Measurements from ENCODE around the gene EMP3.
"Not testable (repeated sequence)": the region's sequence is repeated elsewhere in the genome, so short reads cannot be mapped to it uniquely, and the experiment has no call there.

EMP3 gene

GRCh38 chr19:48301886-48302599 lies 23.3 kb upstream of the EMP3 start:
- H3K4me3 Mint-ChIP-seq = no peak overlapping the region
- ATAC-seq (replicated peaks; ENCODE audit: extremely low read depth, poor library complexity, severe bottlenecking) (no peak), DNase-seq (ENCODE audit: low spot score in 2 of 2) (no peak)
- H3K27ac Mint-ChIP-seq (ENCODE audit: low read depth) = no peak overlapping the region
- H3K9me3 Mint-ChIP-seq = no peaks in the 10 kb centered on the region
- H3K36me3 Mint-ChIP-seq (ENCODE audit: insufficient read depth) = no peaks in the 10 kb centered on the region
- H3K27me3 Mint-ChIP-seq = no peaks in the 10 kb centered on the region
- H3K4me1 Mint-ChIP-seq = no peaks in the 10 kb centered on the region

DNA sequence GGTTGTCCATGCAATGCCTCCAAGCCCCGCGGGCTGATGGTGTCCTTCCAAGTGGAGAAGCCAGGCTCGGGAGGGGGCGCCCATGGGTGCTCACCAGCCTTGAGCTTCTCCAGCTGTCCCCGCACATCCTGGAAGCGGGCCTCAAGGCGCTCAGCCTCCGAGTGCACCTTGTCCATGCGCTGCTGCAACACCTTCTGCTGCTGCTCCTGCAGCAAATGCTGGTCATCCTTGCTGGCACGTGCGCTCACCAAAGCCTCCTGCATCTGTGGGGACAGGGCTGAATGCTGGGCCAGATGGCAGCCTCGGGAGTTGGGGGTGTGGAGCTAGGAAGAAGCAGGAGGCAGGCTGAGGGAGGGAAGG lies 22.8 kb upstream of the EMP3 start:
- no peak for DNase-seq (ENCODE audit: low spot score in 2 of 2)
- Mint-ChIP-seq H3K9me3 (no peaks in the 10 kb centered on the region), H3K4me3 (no peak overlapping the region), H3K27me3 (no peaks in the 10 kb centered on the region), H3K27ac (ENCODE audit: low read depth) (no peak overlapping the region), H3K36me3 (ENCODE audit: insufficient read depth) (no peaks in the 10 kb centered on the region), H3K4me1 (no peaks in the 10 kb centered on the region)
- ATAC-seq (replicated peaks; ENCODE audit: extremely low read depth, poor library complexity, severe bottlenecking) = no peak

DNA sequence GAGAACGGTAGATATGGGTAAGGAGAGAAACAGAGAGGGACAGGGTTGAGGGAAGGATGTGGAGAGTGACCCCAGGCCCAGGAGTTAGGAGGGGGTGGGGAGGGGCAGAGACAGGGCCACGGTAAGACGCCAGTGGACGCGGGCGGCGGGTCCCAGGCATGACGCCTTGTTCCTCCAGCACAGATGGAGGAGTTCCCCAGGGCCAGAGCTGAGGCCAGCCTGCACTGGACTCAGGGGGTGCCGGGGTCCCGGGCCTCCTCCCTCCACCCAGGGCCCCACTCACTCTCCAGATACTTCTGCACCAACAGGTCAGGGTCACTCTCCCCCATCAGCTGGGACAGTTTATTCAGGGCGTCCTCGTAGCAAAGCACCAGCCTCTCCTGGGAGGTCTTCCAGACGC lies 22.0 kb upstream of the EMP3 start:
- no peaks in the 10 kb centered on the region for H3K4me1 Mint-ChIP-seq
- no peaks in the 10 kb centered on the region for H3K36me3 Mint-ChIP-seq (ENCODE audit: insufficient read depth)
- no peak for ATAC-seq (replicated peaks; ENCODE audit: extremely low read depth, poor library complexity, severe bottlenecking)
- DNase-seq (ENCODE audit: low spot score in 2 of 2) = no peak
- H3K27ac Mint-ChIP-seq (ENCODE audit: low read depth) = no peak overlapping the region
- no peaks in the 10 kb centered on the region for H3K9me3 Mint-ChIP-seq
- H3K4me3 Mint-ChIP-seq = no peak overlapping the region
- no peaks in the 10 kb centered on the region for H3K27me3 Mint-ChIP-seq

GRCh38 chr19:48303866-48304265 lies 21.5 kb upstream of the EMP3 start:
- no peaks in the 10 kb centered on the region for H3K9me3 Mint-ChIP-seq
- no peaks in the 10 kb centered on the region for H3K36me3 Mint-ChIP-seq (ENCODE audit: insufficient read depth)
- no peak overlapping the region for H3K4me3 Mint-ChIP-seq
- no peak overlapping the region for H3K27ac Mint-ChIP-seq (ENCODE audit: low read depth)
- no peaks in the 10 kb centered on the region for H3K27me3 Mint-ChIP-seq
- no peaks in the 10 kb centered on the region for H3K4me1 Mint-ChIP-seq
- no peak for ATAC-seq (replicated peaks; ENCODE audit: extremely low read depth, poor library complexity, severe bottlenecking)
- DNase-seq (ENCODE audit: low spot score in 2 of 2) = no peak

- ATAC-seq (replicated peaks; ENCODE audit: extremely low read depth, poor library complexity, severe bottlenecking) (no peak), DNase-seq (ENCODE audit: low spot score in 2 of 2) (no peak)
- no peaks in the 10 kb centered on the region for H3K27me3 Mint-ChIP-seq
- no peaks in the 10 kb centered on the region for H3K9me3 Mint-ChIP-seq
- no peak overlapping the region for H3K4me3 Mint-ChIP-seq
- peaks cover 2% of the 10 kb centered on the region for H3K36me3 Mint-ChIP-seq (ENCODE audit: insufficient read depth)
- no peaks in the 10 kb centered on the region for H3K4me1 Mint-ChIP-seq
- no peak overlapping the region for H3K27ac Mint-ChIP-seq (ENCODE audit: low read depth)
Observed at GRCh38 chr19:48308631-48309586, 16.4 kb upstream of the EMP3 start.

DNA sequence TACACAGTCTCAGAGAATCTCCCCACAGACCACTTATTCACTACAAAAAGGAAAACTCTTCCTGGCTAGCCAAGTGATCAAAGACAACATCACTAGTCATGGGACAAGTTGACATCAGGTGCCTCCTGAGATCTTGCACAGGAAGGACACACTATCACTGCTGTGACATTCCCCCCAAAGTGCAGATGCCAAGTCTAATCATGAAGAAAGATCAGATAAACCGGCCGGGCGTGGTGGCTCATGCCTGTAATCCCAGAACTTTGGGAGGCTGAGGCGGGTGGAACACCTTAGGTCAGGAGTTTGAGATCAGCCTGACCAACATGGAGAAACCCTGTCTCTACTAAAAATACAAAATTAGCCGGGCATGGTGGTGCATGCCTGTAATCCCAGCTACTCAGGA lies 15.6 kb upstream of the EMP3 start:
- H3K4me3 Mint-ChIP-seq; H3K9me3 Mint-ChIP-seq; ATAC-seq (replicated peaks; ENCODE audit: extremely low read depth, poor library complexity, severe bottlenecking); H3K4me1 Mint-ChIP-seq; DNase-seq (ENCODE audit: low spot score in 2 of 2); H3K36me3 Mint-ChIP-seq (ENCODE audit: insufficient read depth); H3K27ac Mint-ChIP-seq (ENCODE audit: low read depth); H3K27me3 Mint-ChIP-seq: not testable (repeated sequence)

- Mint-ChIP-seq H3K27ac (ENCODE audit: low read depth) (no peak overlapping the region), H3K4me3 (no peak overlapping the region), H3K4me1 (no peaks in the 10 kb centered on the region), H3K36me3 (ENCODE audit: insufficient read depth) (peaks cover 2% of the 10 kb centered on the region), H3K27me3 (no peaks in the 10 kb centered on the region), H3K9me3 (no peaks in the 10 kb centered on the region)
- ATAC-seq (replicated peaks; ENCODE audit: extremely low read depth, poor library complexity, severe bottlenecking) (no peak), DNase-seq (ENCODE audit: low spot score in 2 of 2) (no peak)
Observed at GRCh38 chr19:48310227-48310626, 15.1 kb upstream of the EMP3 start.

DNA sequence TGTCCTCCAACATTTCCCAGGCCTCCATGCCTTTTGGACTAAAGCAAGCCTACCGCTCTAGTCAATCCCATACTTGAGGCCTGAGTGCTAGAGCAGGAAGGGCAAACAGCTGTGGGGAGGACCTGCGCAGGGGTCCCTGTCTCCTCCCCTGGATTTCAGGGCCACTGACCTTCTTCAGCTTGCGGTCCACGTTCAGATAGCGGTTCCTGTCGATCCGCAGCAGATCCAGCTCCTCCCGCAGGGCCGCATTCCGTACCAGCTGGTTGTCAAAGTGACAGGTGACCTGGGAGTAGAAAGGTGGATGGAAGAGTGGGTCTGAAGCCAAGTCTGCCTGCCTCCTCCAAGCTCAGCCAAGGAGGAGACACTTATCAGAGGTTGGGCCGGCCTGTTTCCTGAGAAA lies 14.0 kb upstream of the EMP3 start:
- H3K27ac Mint-ChIP-seq (ENCODE audit: low read depth) = no peak overlapping the region
- no peak for DNase-seq (ENCODE audit: low spot score in 2 of 2)
- H3K4me3 Mint-ChIP-seq = no peak overlapping the region
- H3K9me3 Mint-ChIP-seq = no peaks in the 10 kb centered on the region
- no peaks in the 10 kb centered on the region for H3K27me3 Mint-ChIP-seq
- H3K36me3 Mint-ChIP-seq (ENCODE audit: insufficient read depth) = peaks cover 2% of the 10 kb centered on the region
- H3K4me1 Mint-ChIP-seq = no peaks in the 10 kb centered on the region
- no peak for ATAC-seq (replicated peaks; ENCODE audit: extremely low read depth, poor library complexity, severe bottlenecking)

GRCh38 chr19:48315712-48316111 lies 9.6 kb upstream of the EMP3 start:
- DNase-seq (ENCODE audit: low spot score in 2 of 2) = no peak

GRCh38 chr19:48317708-48317960 lies 7.7 kb upstream of the EMP3 start:
- peaks cover 18% of the 10 kb centered on the region for H3K36me3 Mint-ChIP-seq (ENCODE audit: insufficient read depth)
- H3K9me3 Mint-ChIP-seq; H3K27me3 Mint-ChIP-seq; H3K27ac Mint-ChIP-seq (ENCODE audit: low read depth); ATAC-seq (replicated peaks; ENCODE audit: extremely low read depth, poor library complexity, severe bottlenecking); DNase-seq (ENCODE audit: low spot score in 2 of 2); H3K4me3 Mint-ChIP-seq: not testable (repeated sequence)
- peaks cover 26% of the 10 kb centered on the region for H3K4me1 Mint-ChIP-seq

More at GRCh38 chr19:48315712-48316111, 9.6 kb upstream of the EMP3 start:
- Mint-ChIP-seq H3K27ac (ENCODE audit: low read depth) (no peak overlapping the region), H3K36me3 (ENCODE audit: insufficient read depth) (peaks cover 4% of the 10 kb centered on the region), H3K27me3 (no peaks in the 10 kb centered on the region), H3K4me1 (peaks cover 11% of the 10 kb centered on the region), H3K4me3 (no peak overlapping the region), H3K9me3 (no peaks in the 10 kb centered on the region)
- no peak for ATAC-seq (replicated peaks; ENCODE audit: extremely low read depth, poor library complexity, severe bottlenecking)

DNA sequence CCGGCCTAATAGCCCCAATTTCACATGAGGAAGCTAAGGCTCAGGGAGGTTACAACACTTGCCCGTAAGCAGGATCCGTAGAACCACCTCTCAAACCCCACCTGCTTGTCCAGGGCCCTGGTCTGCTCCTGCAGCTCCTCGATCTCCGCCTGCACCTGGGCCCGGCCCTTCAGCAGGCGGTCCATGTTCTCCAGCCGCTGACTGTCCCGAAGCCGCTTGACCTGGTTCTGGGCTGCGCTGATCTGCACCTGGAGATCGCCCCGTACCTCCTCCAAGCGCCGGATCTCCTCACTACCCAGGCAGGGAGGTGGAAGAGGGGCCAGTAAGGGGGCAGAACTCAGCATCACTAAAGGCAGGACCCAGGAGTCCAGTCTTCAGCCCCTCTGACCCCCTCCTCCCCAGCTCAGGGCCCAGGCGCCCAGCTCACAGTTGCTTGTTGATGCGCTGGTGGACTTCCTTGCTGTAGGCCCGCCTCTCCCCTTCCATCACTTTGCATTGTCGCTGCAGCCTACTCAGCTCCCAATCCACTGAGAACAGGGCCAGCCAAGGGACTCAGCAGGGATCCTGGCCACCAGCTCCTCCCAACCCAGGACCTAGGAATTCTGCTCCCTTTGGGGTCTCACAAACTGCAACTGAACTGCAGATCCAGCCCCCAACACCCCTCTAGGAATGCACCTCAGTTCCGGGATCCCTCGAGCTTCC lies 6.9 kb upstream of the EMP3 start:
- peaks cover 34% of the 10 kb centered on the region for H3K4me1 Mint-ChIP-seq
- no peaks in the 10 kb centered on the region for H3K9me3 Mint-ChIP-seq
- DNase-seq (ENCODE audit: low spot score in 2 of 2) (no peak), ATAC-seq (replicated peaks; ENCODE audit: extremely low read depth, poor library complexity, severe bottlenecking) (no peak)
- no peak overlapping the region for H3K4me3 Mint-ChIP-seq
- H3K36me3 Mint-ChIP-seq (ENCODE audit: insufficient read depth) = peaks cover 21% of the 10 kb centered on the region
- H3K27me3 Mint-ChIP-seq = no peaks in the 10 kb centered on the region
- no peak overlapping the region for H3K27ac Mint-ChIP-seq (ENCODE audit: low read depth)

DNA sequence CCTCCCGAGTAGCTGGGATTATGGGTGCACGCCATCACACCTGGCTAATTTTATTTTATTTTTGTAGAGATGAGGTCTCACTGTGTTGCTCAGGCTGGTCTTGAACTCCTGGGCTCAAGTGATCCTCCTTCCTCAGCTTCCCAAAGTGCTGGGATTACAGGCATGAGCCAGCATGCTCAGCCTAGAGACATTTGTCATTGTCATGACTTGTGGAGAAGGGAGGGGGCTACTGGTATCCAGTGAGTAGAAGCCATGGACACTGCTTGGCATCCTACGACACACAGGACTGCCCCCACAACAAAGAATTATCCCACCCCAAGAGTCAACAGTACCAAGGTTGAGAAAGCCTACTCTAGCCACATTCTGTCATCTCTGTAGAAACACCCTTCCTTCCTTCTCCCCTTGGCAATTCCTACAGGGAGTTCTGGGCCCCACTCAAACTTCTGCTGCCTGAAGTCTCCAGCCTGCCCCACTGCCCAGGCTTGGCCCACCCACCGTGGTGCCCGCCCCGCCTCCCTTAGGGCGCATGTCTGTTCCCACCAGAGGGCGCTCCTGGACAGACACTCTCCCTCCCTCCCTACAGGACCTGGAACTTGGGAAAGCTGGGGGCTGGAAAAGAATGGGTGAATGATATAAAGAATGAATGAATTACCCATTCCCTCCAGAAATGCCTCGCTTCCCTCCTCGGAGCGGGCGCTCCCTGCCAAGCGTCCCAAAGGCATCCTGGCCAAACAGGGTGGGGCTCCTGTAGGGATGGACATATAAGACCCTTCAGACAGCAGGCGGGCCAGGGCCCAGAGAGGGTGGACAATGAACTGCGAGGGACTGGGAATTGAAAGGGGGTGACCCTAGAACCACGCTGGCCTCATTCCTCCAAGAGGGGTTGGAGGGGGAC lies 5.5 kb upstream of the EMP3 start:
- H3K27me3 Mint-ChIP-seq = no peaks in the 10 kb centered on the region
- ATAC-seq (replicated peaks; ENCODE audit: extremely low read depth, poor library complexity, severe bottlenecking) = no peak
- peak; percentile 65 to 78 for DNase-seq (ENCODE audit: low spot score in 2 of 2)
- no peaks in the 10 kb centered on the region for H3K9me3 Mint-ChIP-seq
- peak overlapping the region; percentile 99 for H3K27ac Mint-ChIP-seq (ENCODE audit: low read depth)
- peaks cover 21% of the 10 kb centered on the region for H3K36me3 Mint-ChIP-seq (ENCODE audit: insufficient read depth)
- peak overlapping the region; percentile 99 for H3K4me3 Mint-ChIP-seq
- peaks cover 48% of the 10 kb centered on the region for H3K4me1 Mint-ChIP-seq
